WERI-Rb-1 (cell line): ENCODE data around the gene EIF1AD.

Experiments
- DNase-seq: peaks from one replicate; pipeline ENCODE4 v3.0.0-alpha.2; 2020
- H3K27ac ChIP-seq: fragments of 250-450 bp; sonication (Bioruptor Pico); 2 replicates; pipeline ENCODE4 v1.5.1; 2020; ENCODE audit warnings: mild to moderate bottlenecking, moderate library complexity
- H3K27me3 ChIP-seq: fragments of 250-450 bp; sonication (Bioruptor Pico); 2 replicates; pipeline ENCODE4 v1.5.1; 2021; ENCODE audit warnings: mild to moderate bottlenecking, low read depth, moderate library complexity; ENCODE audit not compliant: insufficient read depth, severe bottlenecking
- H3K36me3 ChIP-seq: fragments of 250-450 bp; sonication (Bioruptor Pico); 2 replicates; pipeline ENCODE4 v1.5.1; 2020; ENCODE audit warnings: mild to moderate bottlenecking, moderate library complexity
- H3K4me3 ChIP-seq: 2 replicates; pipeline ENCODE4 v1.5.1; 2011; ENCODE audit warnings: low read depth, mild to moderate bottlenecking, control low read depth, low read length
- H3K9me3 ChIP-seq: fragments of 250-450 bp; sonication (Bioruptor Pico); 2 replicates; pipeline ENCODE4 v1.5.1; 2021; ENCODE audit warnings: mild to moderate bottlenecking, moderate library complexity; ENCODE audit not compliant: severe bottlenecking
- CTCF ChIP-seq: IDR thresholded peaks from 2 replicates; pipeline ENCODE4 v1.5.1; 2011; ENCODE audit warnings: low read depth, mild to moderate bottlenecking, control low read depth, inconsistent platforms, low read length

EIF1AD gene, protein sequence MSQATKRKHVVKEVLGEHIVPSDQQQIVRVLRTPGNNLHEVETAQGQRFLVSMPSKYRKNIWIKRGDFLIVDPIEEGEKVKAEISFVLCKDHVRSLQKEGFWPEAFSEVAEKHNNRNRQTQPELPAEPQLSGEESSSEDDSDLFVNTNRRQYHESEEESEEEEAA

DNA sequence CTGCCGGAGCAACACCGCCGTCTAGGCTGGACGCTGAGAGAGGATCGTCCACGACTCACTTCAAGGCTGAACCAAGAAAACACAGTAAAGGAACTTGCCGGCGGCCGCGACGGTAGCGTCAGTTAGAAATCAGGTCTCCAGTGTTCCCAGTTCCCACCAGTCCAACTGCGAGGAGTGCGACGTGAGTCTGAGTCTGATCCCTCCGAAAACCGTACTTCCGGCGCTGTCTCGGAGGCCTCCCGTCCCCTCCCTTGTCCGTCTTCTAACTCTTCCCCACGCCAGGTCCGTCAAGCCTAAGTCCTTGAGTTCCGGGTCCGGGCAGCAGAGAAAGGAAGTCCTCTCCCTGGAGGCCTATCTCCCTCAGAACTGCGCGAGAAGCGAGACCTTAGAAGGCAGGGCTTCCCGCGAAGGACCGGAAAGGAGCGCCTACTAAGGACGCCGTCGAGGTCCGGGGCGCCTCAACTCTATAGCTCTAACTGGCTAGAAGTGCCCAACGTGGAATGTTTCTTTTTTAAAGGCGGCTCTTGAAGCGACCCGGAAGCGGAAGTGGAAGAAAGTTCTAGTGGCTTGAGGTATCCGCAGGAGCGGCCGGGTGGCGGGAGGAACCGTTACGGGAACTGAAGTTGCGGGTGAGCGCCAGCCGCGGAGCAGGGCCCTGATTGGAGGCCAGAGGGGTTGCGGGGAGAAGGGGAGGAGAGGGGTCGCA is at the start of gene EIF1AD, which contains the start of gene BANF1:
TSS of gene EIF1AD (minus strand) at position 216 of the 706 bp plus-strand sequence. CDS start 1,768 bp downstream, outside the sequence.
TSS of gene BANF1 (plus strand) at position 562 of the 706 bp plus-strand sequence. CDS start 748 bp downstream, outside the sequence.
- DNase-seq, result peak; percentile 93
- H3K27me3 ChIP-seq, result no peaks in the 10 kb centered on the region
- H3K4me3 ChIP-seq, result peak within 1 kb of the TSS; percentile 87
- peaks cover 57% of the 10 kb centered on the region for H3K36me3 ChIP-seq
- no peaks in the 10 kb centered on the region for H3K9me3 ChIP-seq
- TF ChIP-seq CTCF, result no peak
- peak within 1 kb of the TSS; percentile 95 for H3K27ac ChIP-seq

DNA sequence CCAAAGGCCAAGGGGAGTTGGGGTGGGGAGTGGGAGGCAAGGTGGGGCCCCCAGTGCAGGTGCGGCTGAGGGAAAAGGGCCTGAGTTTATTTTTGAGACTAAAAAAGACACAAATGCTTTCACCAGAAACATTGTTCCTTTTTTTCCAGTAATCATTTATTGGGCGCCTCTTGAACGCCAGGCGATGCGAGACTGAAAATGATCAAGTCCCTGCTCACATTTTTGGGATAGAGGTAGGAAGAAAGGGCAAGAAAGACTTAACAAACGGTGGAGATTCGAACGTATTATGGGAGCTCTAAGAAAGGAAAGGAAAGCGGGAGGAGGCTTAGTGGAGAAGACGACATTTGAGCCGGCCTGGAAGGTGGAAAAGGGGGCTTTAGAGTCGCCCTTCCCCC is 49.4 kb upstream of the EIF1AD start:
- H3K36me3 ChIP-seq, result peaks cover 35% of the 10 kb centered on the region
- TF ChIP-seq CTCF, result no peak
- no peaks in the 10 kb centered on the region for H3K9me3 ChIP-seq
- peak overlapping the region; percentile 98 for H3K27ac ChIP-seq
- DNase-seq, result no peak
- H3K4me3 ChIP-seq, result peak overlapping the region; percentile 57
- no peaks in the 10 kb centered on the region for H3K27me3 ChIP-seq

- H3K4me3 ChIP-seq, result peak overlapping the region; percentile 57
These were observed 48.7 kb upstream of the EIF1AD start for GRCh38 chr11:66050581-66051231.

GRCh38 chr11:66048547-66049323 is 46.8 kb upstream of the EIF1AD start, which contains the start of gene GAL3ST3:
TSS of gene GAL3ST3 (minus strand) at chr11:66049161. CDS start at chr11:66045415, 3,746 bp downstream.
- H3K9me3 ChIP-seq, result no peaks in the 10 kb centered on the region
- peak within 1 kb of the TSS; percentile 98 for H3K27ac ChIP-seq
- H3K4me3 ChIP-seq, result peak within 1 kb of the TSS; percentile 53
- peaks cover 28% of the 10 kb centered on the region for H3K36me3 ChIP-seq
- DNase-seq, result peak; percentile 69
- no peak for TF ChIP-seq CTCF
- H3K27me3 ChIP-seq, result no peaks in the 10 kb centered on the region

More at GRCh38 chr11:66050581-66051231, 48.7 kb upstream of the EIF1AD start:
- peaks cover 33% of the 10 kb centered on the region for H3K36me3 ChIP-seq
- no peaks in the 10 kb centered on the region for H3K27me3 ChIP-seq
- no peaks in the 10 kb centered on the region for H3K9me3 ChIP-seq
- H3K27ac ChIP-seq, result peak overlapping the region; percentile 98
- no peak for TF ChIP-seq CTCF
- DNase-seq, result peak; percentile 75

- H3K4me3 ChIP-seq, result peak overlapping the region; percentile 53
These were observed 45.8 kb upstream of the EIF1AD start for GRCh38 chr11:66047541-66048365.

More at GRCh38 chr11:66047541-66048365, 45.8 kb upstream of the EIF1AD start:
- H3K36me3 ChIP-seq, result peaks cover 28% of the 10 kb centered on the region
- no peaks in the 10 kb centered on the region for H3K9me3 ChIP-seq
- peak overlapping the region; percentile 77 for H3K27ac ChIP-seq
- no peak for DNase-seq
- H3K27me3 ChIP-seq, result no peaks in the 10 kb centered on the region
- TF ChIP-seq CTCF, result no peak
